Liver (tissue), 9 donors: ENCODE results near the gene ST3GAL5. TPM values are rescaled to one million over a fixed set of nuclear protein-coding genes. Genes with fewer than 3 reads are reported as not detected.

ENCODE experiments used
- DNase-seq: peaks from one replicate; pipeline ENCODE4 v3.0.0-alpha.2; 2017; ENCODE audit warnings: low spot score
- H3K27ac ChIP-seq, 2 donors: one replicate each; pipeline ENCODE4 v1.7.0; 2013; ENCODE audit warnings: inconsistent platforms in 2 of 2, low read length in 2 of 2, control low read depth in 1 of 2, low read depth in 1 of 2, mild to moderate bottlenecking in 1 of 2
- H3K27me3 ChIP-seq, 4 donors: one replicate each; pipeline versions ENCODE4 v1.6.1 to v1.7.0; 2013; ENCODE audit warnings: low read length in 3 of 4, inconsistent platforms in 1 of 4, mild to moderate bottlenecking in 1 of 4, moderate library complexity in 1 of 4; ENCODE audit not compliant: control insufficient read depth in 4 of 4, insufficient read depth in 4 of 4
- H3K36me3 ChIP-seq, 4 donors: one replicate each; pipeline versions ENCODE4 v1.6.1 to v1.7.0; 2013; ENCODE audit warnings: low read length in 3 of 4, mild to moderate bottlenecking in 3 of 4, low read depth in 1 of 4, moderate library complexity in 1 of 4; ENCODE audit not compliant: control insufficient read depth in 4 of 4, insufficient read depth in 3 of 4
- H3K4me1 ChIP-seq, 4 donors: one replicate each; pipeline versions ENCODE4 v1.6.1 to v1.7.0; 2013; ENCODE audit warnings: low read length in 3 of 4, mild to moderate bottlenecking in 3 of 4, moderate library complexity in 1 of 4; ENCODE audit not compliant: control insufficient read depth in 4 of 4, insufficient read depth in 4 of 4
- H3K4me3 ChIP-seq, 3 donors: one replicate each; pipeline versions ENCODE4 v1.6.1 to v1.7.0; 2013; ENCODE audit warnings: low read length in 3 of 3, control low read depth in 1 of 3, low read depth in 1 of 3, mild to moderate bottlenecking in 1 of 3
- H3K9ac ChIP-seq, 2 donors: one replicate each; pipeline ENCODE4 v1.7.0; 2013; ENCODE audit warnings: low read length in 2 of 2, mild to moderate bottlenecking in 2 of 2, moderate library complexity in 2 of 2, control low read depth in 1 of 2, low read depth in 1 of 2
- H3K9me3 ChIP-seq, 4 donors: one replicate each; pipeline versions ENCODE4 v1.6.1 to v1.7.0; 2013; ENCODE audit warnings: low read length in 3 of 4; ENCODE audit not compliant: control insufficient read depth in 4 of 4
- ATF3 ChIP-seq: IDR thresholded peaks from 2 replicates; pipeline ENCODE4 v1.6.1; 2016; ENCODE audit warnings: antibody characterized with exemption
- CTCF ChIP-seq: fragments of 150-350 bp; IDR thresholded peaks from 2 replicates; pipeline ENCODE4 v1.5.1; 2017; ENCODE audit warnings: improper control_type of control experiment, low read depth, low read length; ENCODE audit not compliant: missing input control
- EGR1 ChIP-seq, 2 donors: IDR thresholded peaks; 2 replicates each; pipeline ENCODE4 v1.6.1; 2016 to 2018; ENCODE audit warnings: antibody characterized with exemption in 2 of 2, low read depth in 2 of 2
- FOXA1 ChIP-seq: IDR thresholded peaks from 2 replicates; pipeline ENCODE4 v1.6.1; 2016; ENCODE audit warnings: antibody characterized with exemption
- FOXA2 ChIP-seq: IDR thresholded peaks from 2 replicates; pipeline ENCODE4 v1.6.1; 2016; ENCODE audit warnings: antibody characterized with exemption
- GABPA ChIP-seq, 2 donors: IDR thresholded peaks in 1 of 2; conservative IDR thresholded peaks in 1 of 2; 2 replicates each; pipeline ENCODE4 v1.6.1; 2016; ENCODE audit warnings: antibody characterized with exemption in 2 of 2, mild to moderate bottlenecking in 1 of 2, moderate library complexity in 1 of 2
- HNF4A ChIP-seq, 2 donors: conservative IDR thresholded peaks; 2 replicates each; pipeline ENCODE4 v1.6.1; 2016; ENCODE audit warnings: antibody characterized with exemption in 2 of 2, mild to moderate bottlenecking in 2 of 2
- HNF4G ChIP-seq: IDR thresholded peaks from 2 replicates; pipeline ENCODE4 v1.6.1; 2016; ENCODE audit warnings: antibody characterized with exemption
- JUND ChIP-seq, 2 donors: IDR thresholded peaks; 2 replicates each; pipeline ENCODE4 v1.6.1; 2016; ENCODE audit warnings: antibody characterized with exemption in 2 of 2
- MAX ChIP-seq: IDR thresholded peaks from 2 replicates; pipeline ENCODE4 v1.6.1; 2016; ENCODE audit warnings: antibody characterized with exemption
- NR2F2 ChIP-seq: IDR thresholded peaks from 2 replicates; pipeline ENCODE4 v1.6.1; 2016; ENCODE audit warnings: antibody characterized with exemption
- RAD21 ChIP-seq, 2 donors: IDR thresholded peaks; 2 replicates each; pipeline ENCODE4 v1.6.1; 2016; ENCODE audit warnings: antibody characterized with exemption in 2 of 2, mild to moderate bottlenecking in 2 of 2
- RXRA ChIP-seq, 2 donors: IDR thresholded peaks; 2 replicates each; pipeline ENCODE4 v1.6.1; 2017 to 2018; ENCODE audit warnings: antibody characterized with exemption in 2 of 2, mild to moderate bottlenecking in 1 of 2
- SP1 ChIP-seq: IDR thresholded peaks from 2 replicates; pipeline ENCODE4 v1.6.1; 2018; ENCODE audit warnings: antibody characterized with exemption, mild to moderate bottlenecking
- TAF1 ChIP-seq: conservative IDR thresholded peaks from 2 replicates; pipeline ENCODE4 v1.6.1; 2016; ENCODE audit warnings: antibody characterized with exemption, mild to moderate bottlenecking
- YY1 ChIP-seq: IDR thresholded peaks from 2 replicates; pipeline ENCODE4 v1.6.1; 2016; ENCODE audit warnings: antibody characterized with exemption, mild to moderate bottlenecking
- ZBTB33 ChIP-seq: IDR thresholded peaks from 2 replicates; pipeline ENCODE4 v1.6.1; 2016; ENCODE audit warnings: antibody characterized with exemption
- WGBS: extraction: QIAGEN DNeasy Blood & Tissue Kit; methylation state at CpG from one replicate; pipeline ENCODE4 v1.1.7; 2013; 5-methylcytosine and 5-hydroxymethylcytosine counted together
- polyA plus RNA-seq, 2 donors: library from polyadenylated mRNA; stranded (reverse) in 1 of 2; unstranded in 1 of 2; fragments of 200-250 nt in 1 of 2; fragments of >200 nt in 1 of 2; fragmentation: Nextera tagmentation in 1 of 2; extraction: Ambion mirVana in 1 of 2; gene quantifications; one replicate each; pipeline versions ENCODE4 v1.2.1 to v1.2.3, GENCODE V29; 2013 to 2015
- total RNA-seq, 2 donors: library from RNA; depleted of rRNA; stranded (reverse); fragments of >200 nt; gene quantifications; one replicate each; pipeline ENCODE4 v1.2.3, GENCODE V29; 2014
- donor health status: healthy.
- donor health status: healthy.
- donor health status: healthy.
- donor health status: healthy.
- donor health status: healthy.

The ST3GAL5 gene
- total and polyA plus RNA-seq, 4 donors = 4.5 to 17.0 (median 9.0) TPM

GRCh38 chr2:85901155-85901554 lies 12.4 kb upstream of the ST3GAL5 start (continued):
- TF ChIP-seq CTCF = no peak
- no peak for TF ChIP-seq TAF1

GRCh38 chr2:85900366-85900765 lies 11.6 kb upstream of the ST3GAL5 start:
- Histone ChIP-seq H3K27me3 (no peaks in the 10 kb centered on the region), H3K4me3 (no peak overlapping the region), H3K27ac (no peak overlapping the region), H3K4me1 (no peaks in the 10 kb centered on the region), H3K9ac (no peak overlapping the region), H3K36me3 (no peaks in the 10 kb centered on the region), H3K9me3 (no peaks in the 10 kb centered on the region)
- 94% methylated on average over 2 of the region's 2 CpGs for WGBS
- DNase-seq = no peak
- TF ChIP-seq EGR1 (IDR thresholded peaks at IDR 0.05; ENCODE audit: low read depth in 2 of 2) = no peak
- no peak for TF ChIP-seq FOXA2
- TF ChIP-seq YY1 = no peak
- TF ChIP-seq HNF4A (conservative IDR thresholded peaks at IDR 0.05) = no peak
- no peak for TF ChIP-seq SP1
- TF ChIP-seq CTCF = no peak
- no peak for TF ChIP-seq NR2F2
- no peak for TF ChIP-seq HNF4G
- no peak for TF ChIP-seq MAX
- TF ChIP-seq ATF3 = no peak
- no peak for TF ChIP-seq JUND (IDR thresholded peaks at IDR 0.05)
- TF ChIP-seq ZBTB33 = no peak

GRCh38 chr2:85899849-85900248 lies 11.1 kb upstream of the ST3GAL5 start:
- DNase-seq = no peak
- no peaks in the 10 kb centered on the region for H3K4me1 ChIP-seq
- 37% methylated on average over 1 of the region's 1 CpG for WGBS
- no peak overlapping the region for H3K27ac ChIP-seq
- no peak overlapping the region for H3K4me3 ChIP-seq
- no peak overlapping the region for H3K9ac ChIP-seq
- H3K36me3 ChIP-seq = no peaks in the 10 kb centered on the region
- H3K9me3 ChIP-seq = no peaks in the 10 kb centered on the region
- H3K27me3 ChIP-seq = no peaks in the 10 kb centered on the region
- TF ChIP-seq GABPA (IDR thresholded peaks at IDR 0.05 in 1 of 2, conservative IDR thresholded peaks at IDR 0.05 in 1 of 2) (no peak), TAF1 (no peak), ATF3 (no peak), RAD21 (IDR thresholded peaks at IDR 0.05) (no peak), NR2F2 (no peak), MAX (no peak), ZBTB33 (no peak), YY1 (no peak), EGR1 (IDR thresholded peaks at IDR 0.05; ENCODE audit: low read depth in 2 of 2) (no peak), JUND (IDR thresholded peaks at IDR 0.05) (no peak), RXRA (IDR thresholded peaks at IDR 0.05) (no peak), FOXA1 (no peak), HNF4A (conservative IDR thresholded peaks at IDR 0.05) (no peak), SP1 (no peak), CTCF (no peak), HNF4G (no peak), FOXA2 (no peak)
